Measurements from ENCODE around the gene DLX1. TPM values are rescaled to one million over a fixed set of nuclear protein-coding genes. Genes with fewer than 3 reads are reported as not detected.

Gene DLX1
- total RNA-seq, 1 donor from 2014 or later, result 0.17 TPM

DNA sequence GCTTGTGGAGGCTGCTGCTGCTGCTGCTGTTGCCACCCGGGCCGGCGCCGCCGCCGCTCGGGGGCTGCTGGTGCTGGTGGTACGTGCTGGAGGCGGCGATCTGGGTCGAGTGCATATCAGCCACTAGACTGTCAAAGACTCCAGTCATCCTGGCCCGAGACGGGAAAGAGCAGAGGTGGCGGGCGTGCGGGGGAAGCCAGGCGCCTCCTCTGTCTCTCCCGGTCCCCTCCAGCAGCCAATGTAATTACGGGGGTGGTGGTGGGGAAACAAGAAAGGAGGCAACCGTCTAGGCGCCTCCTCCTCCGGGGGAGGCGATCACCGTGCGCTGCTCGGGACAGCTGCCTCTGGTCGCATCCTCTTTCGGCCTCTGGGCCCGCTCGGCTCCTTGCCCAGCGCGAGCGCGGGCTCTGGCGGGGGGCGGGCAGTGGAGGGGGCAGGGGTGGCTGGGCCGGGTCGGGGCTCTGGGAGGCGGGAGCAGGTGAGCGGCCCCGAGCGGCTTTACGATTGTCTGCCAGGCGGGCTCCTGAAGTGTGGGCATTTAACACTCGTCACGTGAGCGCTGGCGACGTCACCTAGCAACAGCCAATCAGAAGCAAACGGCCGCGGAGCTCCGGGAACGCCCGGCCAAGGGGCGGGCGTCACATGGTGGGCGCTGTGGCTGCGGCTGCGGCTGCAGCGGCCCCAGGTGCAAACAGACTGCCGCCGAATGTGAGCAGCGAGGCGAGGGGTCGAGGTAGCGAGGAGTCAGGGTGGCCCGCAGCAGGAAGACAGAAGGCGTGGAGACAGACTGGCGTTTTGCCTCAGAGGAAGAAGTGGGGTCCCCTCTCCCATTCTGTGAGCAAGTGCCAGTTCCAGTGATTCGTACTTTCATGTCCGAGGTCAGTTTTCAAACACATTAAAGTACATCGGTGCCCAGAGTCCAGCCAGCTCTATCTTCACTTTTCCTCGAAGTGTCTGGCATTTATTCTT lies 17.4 kb downstream of the DLX1 start, which contains the start of gene DLX2:
TSS of gene DLX2 (minus strand) at position 510 of the 969 bp plus-strand sequence. CDS start at position 148, 362 bp downstream.
- peak; percentile 41 for DNase-seq (ENCODE audit: low read depth)
- TF ChIP-seq, protein P1, sequence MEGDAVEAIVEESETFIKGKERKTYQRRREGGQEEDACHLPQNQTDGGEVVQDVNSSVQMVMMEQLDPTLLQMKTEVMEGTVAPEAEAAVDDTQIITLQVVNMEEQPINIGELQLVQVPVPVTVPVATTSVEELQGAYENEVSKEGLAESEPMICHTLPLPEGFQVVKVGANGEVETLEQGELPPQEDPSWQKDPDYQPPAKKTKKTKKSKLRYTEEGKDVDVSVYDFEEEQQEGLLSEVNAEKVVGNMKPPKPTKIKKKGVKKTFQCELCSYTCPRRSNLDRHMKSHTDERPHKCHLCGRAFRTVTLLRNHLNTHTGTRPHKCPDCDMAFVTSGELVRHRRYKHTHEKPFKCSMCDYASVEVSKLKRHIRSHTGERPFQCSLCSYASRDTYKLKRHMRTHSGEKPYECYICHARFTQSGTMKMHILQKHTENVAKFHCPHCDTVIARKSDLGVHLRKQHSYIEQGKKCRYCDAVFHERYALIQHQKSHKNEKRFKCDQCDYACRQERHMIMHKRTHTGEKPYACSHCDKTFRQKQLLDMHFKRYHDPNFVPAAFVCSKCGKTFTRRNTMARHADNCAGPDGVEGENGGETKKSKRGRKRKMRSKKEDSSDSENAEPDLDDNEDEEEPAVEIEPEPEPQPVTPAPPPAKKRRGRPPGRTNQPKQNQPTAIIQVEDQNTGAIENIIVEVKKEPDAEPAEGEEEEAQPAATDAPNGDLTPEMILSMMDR (IDR thresholded peaks at IDR 0.05; ENCODE audit: insufficient read depth, low read length, poor library complexity, severe bottlenecking), result no peak
- H3K27me3 ChIP-seq (ENCODE audit: control insufficient read depth, insufficient read depth, low read length), result peaks cover 55% of the 10 kb centered on the region
- peak within 1 kb of the TSS; percentile 45 for H3K4me3 ChIP-seq (ENCODE audit: low read depth, low read length)
- no peaks in the 10 kb centered on the region for H3K36me3 ChIP-seq (ENCODE audit: control insufficient read depth, insufficient read depth, low read length)

DNA sequence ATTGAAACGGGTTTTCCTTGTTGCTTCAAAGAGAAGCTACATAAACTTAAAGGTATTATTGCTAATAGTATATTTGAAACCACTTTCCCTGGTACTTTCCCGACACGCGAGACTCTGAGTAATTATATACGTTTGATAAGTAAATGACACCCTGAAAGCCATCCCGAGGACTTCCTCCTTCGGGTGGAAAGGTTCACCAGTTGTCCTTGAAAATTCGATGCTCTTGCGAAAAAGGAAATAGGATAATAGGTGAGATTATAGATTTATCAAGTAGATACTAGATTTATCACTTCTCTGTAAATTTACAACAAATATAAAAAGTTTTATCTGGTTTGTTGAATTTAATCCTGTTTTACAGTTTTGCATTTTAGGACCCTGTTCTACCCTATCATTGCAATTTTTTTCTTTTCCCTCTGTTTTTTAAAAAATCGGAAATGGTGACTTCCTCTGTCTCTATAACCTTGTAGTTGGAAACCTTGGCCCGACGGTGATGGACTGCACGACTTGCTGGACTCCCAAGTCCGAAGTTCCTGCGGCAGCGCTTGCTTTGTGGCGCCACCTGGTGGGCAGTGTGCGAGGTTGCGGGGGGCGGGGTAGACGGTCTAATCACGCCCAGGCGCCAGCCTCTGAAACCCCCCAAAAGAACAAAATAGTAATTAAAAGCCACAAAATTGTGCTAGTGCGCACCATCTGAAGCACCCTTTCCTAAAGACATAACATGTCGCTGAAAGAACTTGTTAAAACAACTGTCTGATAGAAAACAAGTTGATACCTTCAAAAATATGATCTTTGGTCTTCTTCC lies 18.4 kb downstream of the DLX1 start:
- peak; percentile 52 for DNase-seq (ENCODE audit: low read depth)
- TF ChIP-seq, protein P1 (IDR thresholded peaks at IDR 0.05; ENCODE audit: insufficient read depth, low read length, poor library complexity, severe bottlenecking), result peak; percentile 95
- peaks cover 64% of the 10 kb centered on the region for H3K27me3 ChIP-seq (ENCODE audit: control insufficient read depth, insufficient read depth, low read length)
- H3K36me3 ChIP-seq (ENCODE audit: control insufficient read depth, insufficient read depth, low read length), result no peaks in the 10 kb centered on the region
- no peak overlapping the region for H3K4me3 ChIP-seq (ENCODE audit: low read depth, low read length)

DNA sequence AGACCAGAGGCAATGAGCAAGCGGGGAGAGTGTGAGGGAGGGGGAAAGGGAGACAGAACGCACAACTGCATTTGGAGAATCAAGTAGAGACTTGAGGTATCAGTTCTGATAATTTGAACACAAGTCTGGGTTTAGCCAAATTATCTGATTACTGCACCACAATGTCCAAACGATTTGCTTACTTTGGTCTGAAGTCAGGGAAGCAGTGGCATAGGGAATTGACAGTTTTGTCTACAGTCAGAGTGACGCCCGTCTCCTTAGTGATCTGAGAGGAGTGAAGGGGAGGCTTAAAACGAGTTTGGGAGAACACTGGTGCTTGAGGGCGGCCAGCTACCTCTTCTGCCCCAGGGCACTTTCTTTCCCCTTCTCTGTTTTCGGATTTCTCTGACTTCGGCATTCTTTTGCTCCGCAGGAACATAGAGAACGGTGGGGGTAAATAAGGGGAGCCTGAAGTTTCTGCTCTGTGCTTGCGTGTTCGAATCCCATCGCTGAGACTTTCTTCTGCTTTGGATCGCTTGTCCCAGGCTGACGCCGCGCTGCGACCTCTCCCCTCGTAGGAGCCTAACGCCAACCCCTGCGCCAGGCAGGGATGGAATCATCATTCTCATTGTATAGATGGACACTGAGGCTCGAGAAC lies 20.3 kb downstream of the DLX1 start:
- H3K36me3 ChIP-seq (ENCODE audit: control insufficient read depth, insufficient read depth, low read length), result no peaks in the 10 kb centered on the region
- no peak for DNase-seq (ENCODE audit: low read depth)
- H3K4me3 ChIP-seq (ENCODE audit: low read depth, low read length), result peak overlapping the region; percentile 24
- TF ChIP-seq, protein P1 (IDR thresholded peaks at IDR 0.05; ENCODE audit: insufficient read depth, low read length, poor library complexity, severe bottlenecking), result no peak
- peaks cover 57% of the 10 kb centered on the region for H3K27me3 ChIP-seq (ENCODE audit: control insufficient read depth, insufficient read depth, low read length)

DNA sequence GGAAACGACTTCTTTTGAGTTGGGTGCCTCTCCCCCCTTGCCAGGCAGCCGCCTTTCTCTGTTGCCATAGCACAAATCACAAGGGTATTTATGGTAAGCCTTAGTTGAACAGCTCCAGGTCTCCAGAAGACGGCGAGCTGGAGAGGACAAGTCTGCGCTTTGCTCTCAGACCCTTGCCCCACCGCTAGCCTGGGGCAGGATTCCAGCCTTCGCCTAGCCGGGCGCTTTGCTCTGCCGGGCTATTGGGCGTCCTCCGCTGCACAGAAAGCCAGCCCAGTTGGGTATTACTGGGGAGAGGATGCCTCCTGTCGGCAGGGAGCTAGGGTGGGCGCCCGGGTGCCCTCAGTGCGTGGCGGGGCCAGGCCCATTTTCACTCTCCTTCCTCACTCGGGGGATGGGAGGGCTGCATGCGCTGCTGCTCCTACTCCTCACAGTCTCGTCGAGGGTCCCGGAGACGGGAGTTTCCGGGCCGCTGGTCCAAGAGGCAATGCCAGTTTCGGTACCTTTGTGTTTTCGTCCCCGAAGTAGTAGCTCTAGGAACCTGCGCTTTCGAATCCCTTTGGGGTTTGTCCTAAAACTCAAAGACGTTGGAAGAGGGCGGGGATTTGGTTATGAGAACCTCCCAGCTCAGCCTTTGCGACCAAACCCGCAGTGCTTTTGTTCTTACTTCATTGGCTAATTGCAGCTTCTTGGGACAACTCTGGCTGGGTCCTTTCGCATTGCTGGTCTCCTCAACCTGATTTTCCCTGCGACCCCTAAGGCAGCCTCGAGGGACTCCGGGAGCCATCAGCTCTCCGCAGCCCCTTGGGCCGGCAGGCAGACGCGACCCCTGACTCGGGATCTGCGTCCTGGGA lies 21.0 kb downstream of the DLX1 start:
- DNase-seq (ENCODE audit: low read depth), result no peak
- TF ChIP-seq, protein P1 (IDR thresholded peaks at IDR 0.05; ENCODE audit: insufficient read depth, low read length, poor library complexity, severe bottlenecking), result peak; percentile 55
- H3K27me3 ChIP-seq (ENCODE audit: control insufficient read depth, insufficient read depth, low read length), result peaks cover 50% of the 10 kb centered on the region
- H3K4me3 ChIP-seq (ENCODE audit: low read depth, low read length), result peak overlapping the region; percentile 24
- no peaks in the 10 kb centered on the region for H3K36me3 ChIP-seq (ENCODE audit: control insufficient read depth, insufficient read depth, low read length)
